ENCODE data around the gene ZNF565.
A peak's percentile ranks its signal among the peaks of the same experiment; 100 is the strongest.
"Not testable (repeated sequence)": the region's sequence is repeated elsewhere in the genome, so short reads cannot be mapped to it uniquely, and the experiment has no call there.

Gene ZNF565

DNA sequence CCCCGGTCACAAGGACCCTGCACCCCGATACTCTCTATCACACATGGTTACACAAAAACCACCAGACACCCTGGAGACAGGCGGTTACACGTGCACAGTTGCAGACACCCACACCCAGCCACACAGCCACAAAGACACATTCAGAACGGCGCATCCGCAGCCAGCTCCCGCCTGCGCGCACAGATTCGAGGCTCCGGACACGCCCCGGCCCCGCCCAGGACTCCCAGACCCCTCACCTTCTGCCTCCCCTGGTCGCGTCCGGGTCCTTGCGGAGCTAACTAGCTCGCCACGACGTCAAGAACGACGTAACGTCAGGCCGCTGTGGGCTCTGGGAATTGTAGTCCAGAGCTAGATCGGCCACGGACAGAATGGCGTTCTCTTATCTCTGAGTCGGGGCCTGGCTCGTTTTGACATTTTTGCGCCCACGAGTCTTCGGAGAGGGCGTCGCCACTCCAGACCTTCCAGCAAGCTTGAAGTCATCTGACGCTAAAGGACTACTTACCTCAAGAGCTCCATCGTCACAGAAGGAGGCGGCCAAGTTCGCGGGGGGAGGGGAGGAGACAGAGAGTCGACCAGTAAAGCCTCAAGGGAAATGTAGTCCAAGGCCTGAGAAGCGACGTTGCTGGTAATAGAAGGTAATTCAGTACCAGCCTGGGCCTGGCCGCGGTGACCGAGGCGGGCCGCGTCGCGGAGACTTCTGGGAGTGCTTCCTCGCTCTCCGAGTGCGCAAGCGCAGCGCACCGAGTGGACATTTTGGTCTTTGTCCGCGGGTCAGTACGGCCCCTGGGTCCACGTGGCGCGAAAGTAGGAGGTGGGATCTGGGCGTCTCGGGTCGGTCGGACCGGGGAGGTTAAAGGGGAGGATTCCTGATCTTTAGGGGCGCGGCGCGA is at the start of gene ZNF565, which contains the start of gene ZNF146:
Gene ZNF565, minus strand, starts transcription at position 280 of the 890 bp plus-strand sequence. CDS start 12,680 bp downstream, outside the sequence.
Gene ZNF146, plus strand, starts transcription at position 721 of the 890 bp plus-strand sequence. CDS start 21,335 bp downstream, outside the sequence.
- DNase-seq (ENCODE audit: low read depth in 2 of 2): peak; percentile 89 to 93

DNA sequence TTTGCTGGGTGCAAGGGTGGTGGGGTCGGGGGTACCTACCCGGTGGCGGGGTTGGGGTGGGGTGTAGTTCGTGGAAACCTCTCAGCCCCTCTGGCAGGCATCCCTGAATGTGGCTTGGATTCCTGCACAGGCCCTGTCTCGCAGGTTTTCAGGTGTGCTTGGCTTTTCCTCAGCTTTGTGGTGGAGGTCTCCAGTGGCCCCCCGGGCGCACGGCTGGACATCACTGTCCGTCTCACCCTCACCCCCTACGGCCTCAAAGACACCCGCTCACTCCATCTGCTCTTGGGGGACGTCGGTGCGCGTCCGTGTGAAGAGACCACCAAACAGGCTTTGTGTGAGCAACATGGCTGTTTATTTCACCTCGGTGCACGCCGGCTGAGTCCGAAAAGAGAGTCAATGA is 44.7 kb upstream of the ZNF565 start:
- DNase-seq (ENCODE audit: low read depth in 2 of 2): no peak

DNA sequence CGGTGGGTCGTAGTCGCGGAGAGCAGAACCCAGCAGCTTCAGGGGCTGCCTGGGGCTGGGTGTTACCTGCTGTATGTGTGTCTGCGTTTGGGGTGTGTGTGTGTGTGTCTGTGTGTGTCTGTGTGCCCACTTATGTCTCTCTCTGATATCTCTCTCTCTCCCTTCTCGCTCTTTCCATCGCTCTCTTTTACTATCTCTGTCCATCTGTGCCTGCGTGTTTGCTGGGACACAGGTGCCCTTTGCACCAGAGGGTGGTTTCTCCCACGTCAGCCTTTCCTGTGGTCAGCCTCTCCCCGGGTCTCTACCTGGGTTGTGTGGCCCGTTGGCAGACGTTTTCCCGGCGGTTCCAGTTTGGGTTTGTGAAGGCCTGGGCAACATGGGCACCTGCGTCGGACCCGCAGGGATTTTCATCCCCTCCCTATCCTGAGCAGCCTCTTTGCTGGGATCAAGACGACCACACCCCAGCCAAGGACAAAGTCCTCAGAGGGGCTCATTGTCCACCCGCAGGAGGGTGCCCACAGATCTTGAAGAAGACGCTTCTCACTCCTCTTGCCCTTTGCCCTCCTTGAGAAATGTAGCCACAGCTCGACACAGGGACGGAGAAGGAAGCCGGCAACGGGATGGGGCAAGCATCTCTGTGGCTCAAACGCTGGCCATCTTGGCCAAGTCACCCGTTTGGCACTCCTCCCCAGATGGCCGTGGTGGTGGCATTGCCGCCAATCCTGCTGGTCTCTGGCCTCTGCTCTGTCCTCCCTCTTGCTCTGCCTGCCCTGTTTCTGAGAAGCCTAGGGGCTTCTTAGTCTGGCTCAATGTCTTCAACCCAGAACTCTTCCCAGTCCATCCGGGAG is 43.8 kb upstream of the ZNF565 start:
- no peak for DNase-seq (ENCODE audit: low read depth in 2 of 2)

DNA sequence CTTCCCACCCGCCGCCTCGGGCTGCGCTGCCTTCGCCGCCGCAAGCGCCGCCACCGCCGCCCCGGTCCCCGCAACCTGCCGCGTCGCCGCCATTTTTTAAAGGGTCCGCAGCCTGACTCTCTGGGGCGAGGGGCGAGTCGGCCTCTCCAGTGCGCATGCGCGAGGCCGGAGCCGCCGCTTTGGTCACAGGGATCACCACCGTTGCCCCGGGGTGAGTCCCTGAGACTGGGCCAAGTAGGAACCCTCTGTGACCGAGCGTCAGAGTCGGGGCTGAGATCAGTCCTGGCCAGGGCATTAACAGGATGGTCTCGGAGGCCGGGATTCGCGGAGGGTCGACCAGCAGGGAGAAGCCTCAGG is 43.0 kb upstream of the ZNF565 start:
- DNase-seq (ENCODE audit: low read depth in 2 of 2): no peak

DNA sequence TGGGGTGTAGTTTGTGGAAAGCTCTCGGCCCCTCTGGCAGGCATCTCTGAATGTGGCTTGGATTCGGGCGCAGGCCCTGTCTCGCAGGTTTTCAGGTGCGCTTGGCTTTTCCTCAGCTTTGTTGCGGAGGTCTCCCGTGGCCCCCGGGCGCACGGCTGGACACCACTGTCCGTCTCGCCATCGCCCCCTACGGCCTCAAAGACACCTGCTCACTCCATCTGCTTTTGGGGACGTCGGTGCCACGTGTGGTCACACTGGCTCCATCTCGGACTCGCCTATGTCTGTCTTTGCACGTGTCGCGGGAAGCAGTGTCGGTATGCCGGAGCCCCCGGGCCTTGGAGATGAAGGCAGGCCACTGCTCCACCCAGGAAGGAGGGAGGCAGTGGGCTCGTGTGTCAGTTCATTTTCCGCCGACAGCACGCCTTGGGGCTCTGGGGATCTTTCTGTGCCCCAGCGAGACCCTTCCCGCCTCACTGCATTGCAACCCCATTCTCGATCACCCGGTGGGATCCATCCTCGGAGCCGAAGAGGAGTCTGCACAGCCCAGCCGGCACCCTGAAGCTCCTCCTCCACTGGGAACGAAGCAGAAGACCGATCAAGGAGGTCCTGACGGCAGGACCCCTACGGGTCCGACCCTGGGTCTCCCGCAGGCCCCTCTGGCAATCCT is 42.5 kb upstream of the ZNF565 start:
- no peak for DNase-seq (ENCODE audit: low read depth in 2 of 2)

DNA sequence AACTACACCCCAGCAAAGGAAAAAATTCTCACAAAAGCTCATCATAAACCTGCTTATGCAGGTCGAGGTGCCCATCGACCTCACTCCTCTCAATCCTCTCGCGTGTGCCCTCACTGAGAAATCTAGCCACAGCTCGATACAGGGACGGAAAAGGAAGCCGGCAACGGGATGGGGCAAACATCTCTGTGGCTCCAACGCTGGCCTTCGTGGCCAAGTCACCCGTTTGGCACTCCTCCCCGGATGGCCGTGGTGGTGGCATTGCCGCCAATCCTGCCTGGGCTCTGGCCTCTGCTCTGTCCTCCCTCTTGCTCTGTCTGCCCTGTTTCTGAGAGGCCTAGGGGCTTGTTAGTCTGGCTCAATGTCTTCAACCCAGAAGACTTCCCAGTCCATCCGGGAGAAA is 41.6 kb upstream of the ZNF565 start:
- DNase-seq (ENCODE audit: low read depth in 2 of 2): no peak

DNA sequence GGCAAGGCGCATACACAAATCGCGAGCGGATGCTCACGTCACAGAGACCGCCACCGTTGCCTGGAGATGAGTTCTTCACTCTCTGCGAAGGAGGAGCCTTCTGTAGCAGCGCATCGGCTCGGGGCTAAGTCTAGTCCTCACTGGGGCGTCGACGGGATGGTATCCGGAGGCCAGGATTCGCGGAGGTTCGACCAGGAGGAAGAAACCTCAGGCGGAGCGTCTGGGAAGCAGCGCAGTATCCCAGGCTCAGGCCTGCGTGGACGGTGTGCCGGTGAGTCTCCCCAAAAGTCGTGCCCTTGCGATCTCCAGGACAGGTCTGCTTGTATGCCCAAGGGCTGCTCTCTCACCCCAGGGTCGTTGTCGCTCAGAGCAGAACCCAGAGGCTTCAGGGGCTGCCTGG is 40.9 kb upstream of the ZNF565 start:
- no peak for DNase-seq (ENCODE audit: low read depth in 2 of 2)

DNA sequence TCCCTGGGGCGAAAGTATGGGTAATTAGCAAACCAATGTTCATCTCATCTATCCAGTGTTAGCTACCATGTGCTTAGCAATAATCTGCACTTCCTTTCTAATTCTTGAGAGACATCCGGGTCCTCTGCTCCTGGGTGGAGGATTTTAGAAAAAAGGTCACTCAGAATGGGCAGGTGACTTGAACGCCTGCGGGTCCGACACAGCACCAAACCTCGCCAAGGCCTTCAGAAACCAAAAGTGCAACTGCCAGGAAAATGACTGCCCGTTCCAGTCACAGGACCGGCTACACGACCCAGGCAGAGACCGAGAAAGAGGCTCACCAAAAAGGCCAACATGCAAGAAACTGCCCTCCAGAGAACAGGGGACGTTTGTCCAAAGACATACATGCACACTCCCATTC is 40.4 kb upstream of the ZNF565 start:
- no peak for DNase-seq (ENCODE audit: low read depth in 2 of 2)

DNA sequence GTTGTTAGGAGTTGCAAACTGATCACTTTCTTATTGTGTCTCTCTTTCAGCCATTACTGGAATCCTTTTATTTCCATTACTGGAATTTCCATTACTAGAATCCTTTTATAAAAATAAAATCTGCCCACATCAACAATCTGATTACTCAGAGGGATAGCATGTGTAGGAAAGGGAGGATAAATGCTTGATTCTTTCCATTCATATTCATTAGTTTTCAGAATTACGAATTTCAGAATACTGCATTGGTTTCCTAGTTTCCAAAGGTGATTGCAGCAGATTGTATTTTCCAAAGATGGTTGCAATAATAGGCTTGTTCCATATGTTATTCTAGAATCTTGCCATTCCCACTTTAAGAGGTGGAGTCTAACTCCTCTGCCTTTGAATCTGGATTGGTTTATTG is 37.6 kb upstream of the ZNF565 start:
- DNase-seq (ENCODE audit: low read depth in 2 of 2): no peak

DNA sequence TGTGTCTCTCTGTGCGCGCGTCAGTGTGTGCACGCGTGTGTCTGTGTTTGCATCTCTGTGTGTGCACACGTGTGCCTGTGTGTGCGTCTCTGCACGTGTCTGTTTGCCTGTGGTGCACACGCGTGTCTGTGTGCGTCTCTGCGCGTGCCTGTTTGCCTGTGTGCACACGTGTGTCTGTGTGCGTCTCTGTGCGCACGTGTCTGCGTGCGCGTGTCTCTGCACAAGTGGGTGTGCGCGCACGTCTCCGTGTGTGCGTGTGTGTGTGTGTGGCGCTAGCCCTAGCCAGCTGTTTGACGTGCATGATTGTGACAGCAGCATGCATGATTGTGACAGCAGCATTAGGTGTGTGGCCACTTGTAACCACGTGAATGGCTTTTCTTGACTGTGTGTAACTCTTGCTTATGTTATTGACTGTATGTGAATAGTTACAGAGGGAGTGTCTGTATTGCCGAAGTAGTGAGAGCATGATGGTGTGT is 31.6 kb upstream of the ZNF565 start:
- no peak for DNase-seq (ENCODE audit: low read depth in 2 of 2)

DNA sequence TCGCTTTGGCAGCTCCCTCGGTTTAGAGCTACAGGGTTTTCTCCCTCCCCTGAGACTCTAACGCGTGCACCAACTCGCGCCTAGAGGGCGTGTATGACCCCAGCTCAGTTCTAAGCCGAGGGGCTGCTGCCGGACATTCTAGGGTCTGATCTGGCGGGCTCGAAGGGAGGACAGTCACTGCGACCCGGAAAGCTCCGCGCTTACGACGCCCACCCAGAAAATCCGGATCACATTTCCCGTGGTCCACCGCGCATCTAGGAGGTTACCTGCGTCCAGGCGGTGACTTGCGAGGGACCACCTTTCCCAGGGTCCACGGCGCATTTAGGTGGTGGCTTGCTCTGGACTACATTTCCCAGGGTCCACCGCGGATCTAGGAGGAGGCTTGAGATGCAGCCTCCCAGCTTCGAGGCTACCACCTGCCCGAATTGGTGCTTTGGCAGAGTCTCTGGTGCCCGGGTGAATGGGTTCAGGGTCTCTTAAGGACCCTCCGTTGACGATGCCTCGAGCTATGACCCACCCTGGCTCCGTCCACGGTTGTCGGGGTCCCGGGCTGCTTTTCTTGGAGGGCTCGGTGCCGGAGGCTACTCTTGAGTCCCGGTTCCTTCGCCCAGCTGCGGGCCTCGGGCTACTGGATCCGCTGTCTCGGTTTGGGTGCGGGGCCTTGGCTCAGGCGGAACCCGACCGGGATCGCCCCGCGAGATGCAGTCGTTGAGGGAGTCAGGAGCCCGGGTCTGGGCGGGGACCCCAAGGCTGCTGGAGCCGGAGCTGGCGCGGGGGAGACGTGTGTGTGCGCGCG is 30.9 kb upstream of the ZNF565 start:
- DNase-seq (ENCODE audit: low read depth in 2 of 2): no peak

DNA sequence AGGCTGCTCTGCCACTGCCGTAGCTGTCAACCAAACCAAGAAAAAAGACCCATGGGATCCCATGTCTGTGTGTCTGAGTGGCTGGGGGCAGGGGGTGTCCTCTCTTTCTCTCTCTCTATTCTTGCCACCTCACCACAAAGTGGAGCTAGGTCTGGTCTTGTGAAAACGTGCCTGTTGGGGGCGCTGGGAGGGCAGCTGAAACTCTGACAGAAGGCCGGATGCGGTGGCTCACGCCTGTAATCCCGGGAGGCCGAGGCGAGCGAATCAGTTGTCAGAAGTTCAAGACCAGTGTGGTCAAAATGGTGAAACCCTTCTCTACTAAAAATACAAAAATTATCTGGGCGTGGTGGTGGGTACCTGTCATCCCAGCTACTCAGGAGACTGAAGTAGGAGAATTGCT is 29.6 kb upstream of the ZNF565 start:
- no peak for DNase-seq (ENCODE audit: low read depth in 2 of 2)

DNA sequence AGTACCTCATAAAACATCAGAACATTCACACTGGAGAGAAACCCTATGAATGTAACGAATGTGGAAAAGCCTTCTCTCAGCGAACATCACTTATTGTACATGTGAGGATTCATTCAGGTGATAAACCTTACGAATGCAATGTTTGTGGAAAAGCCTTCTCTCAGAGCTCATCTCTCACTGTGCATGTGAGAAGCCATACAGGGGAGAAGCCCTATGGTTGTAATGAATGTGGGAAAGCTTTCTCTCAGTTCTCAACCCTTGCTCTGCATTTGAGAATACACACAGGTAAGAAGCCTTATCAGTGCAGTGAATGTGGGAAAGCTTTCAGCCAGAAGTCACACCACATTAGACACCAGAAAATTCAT is 22.5 kb upstream of the ZNF565 start:
- no peak for DNase-seq (ENCODE audit: low read depth in 2 of 2)

DNA sequence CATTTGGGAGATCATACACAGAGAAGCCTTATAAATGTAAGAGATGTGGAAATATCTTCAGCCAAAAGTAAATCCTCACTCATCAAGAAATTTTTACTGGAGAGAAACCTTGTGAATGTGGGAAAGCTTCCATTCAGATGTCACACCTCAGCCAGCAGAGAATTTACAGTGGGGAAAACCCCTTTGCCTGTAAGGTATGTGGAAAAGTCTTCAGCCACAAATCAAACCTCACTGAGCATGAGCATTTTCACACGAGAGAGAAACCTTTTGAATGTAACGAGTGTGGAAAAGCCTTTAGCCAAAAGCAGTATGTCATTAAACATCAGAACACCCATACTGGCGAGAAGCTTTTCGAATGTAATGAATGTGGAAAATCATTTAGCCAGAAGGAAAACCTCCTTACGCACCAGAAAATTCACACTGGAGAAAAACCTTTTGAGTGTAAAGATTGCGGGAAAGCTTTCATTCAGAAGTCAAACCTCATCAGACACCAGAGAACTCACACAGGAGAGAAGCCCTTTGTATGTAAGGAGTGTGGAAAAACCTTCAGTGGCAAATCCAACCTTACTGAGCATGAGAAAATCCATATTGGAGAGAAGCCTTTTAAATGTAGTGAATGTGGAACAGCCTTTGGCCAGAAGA is 22.0 kb upstream of the ZNF565 start:
- no peak for DNase-seq (ENCODE audit: low read depth in 2 of 2)

DNA sequence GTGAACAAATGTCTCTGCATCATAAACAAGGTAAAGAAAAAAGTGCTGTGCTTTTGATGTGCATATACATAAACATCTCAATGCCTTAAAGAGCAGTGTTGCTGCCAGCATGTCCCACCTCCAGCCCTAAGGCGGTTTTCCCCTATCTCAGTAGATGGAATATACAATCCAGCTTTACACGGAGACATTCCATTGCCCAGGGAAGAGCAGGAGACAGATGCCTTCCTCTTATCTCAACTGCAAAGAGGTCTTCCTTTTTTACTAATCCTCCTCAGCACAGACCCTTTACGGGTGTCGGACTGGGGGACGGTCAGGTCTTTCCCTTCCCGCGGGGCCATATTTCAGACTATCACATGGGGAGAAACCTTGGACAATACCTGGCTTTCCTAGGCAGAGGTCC is 19.2 kb upstream of the ZNF565 start:
- DNase-seq (ENCODE audit: low read depth in 2 of 2): not testable (repeated sequence)

DNA sequence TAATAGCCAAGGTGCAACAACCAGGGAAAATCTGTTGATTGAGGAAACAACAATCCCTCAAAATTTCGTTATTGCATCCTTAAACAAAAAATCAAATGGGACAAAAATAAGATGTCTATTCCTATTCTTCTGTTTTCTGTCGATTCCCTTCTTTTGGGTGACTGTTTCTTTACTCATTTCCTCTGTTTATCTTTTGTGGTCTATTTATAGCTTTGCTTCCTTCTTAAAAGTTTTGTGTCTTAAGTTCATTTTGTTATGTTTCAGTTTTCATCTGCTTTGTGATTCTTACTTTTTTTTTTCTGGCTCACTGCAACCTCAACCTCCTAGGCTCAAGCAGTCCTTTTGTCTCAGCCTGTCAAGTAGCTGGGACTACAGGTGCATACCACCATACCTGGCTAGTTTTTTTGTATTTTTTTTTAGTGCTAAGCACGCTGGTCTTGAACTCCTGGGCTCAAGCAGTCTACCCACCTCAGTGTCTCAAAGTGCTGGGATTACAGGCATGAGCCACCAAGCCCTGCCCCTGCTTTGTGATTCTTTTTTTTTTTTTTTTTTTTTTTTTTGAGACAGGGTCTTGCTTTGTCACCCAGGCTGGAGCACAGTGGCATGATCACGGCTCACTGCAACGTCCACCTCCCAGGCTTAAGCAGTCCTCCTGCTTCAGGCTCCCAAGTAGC is 10.9 kb upstream of the ZNF565 start:
- DNase-seq (ENCODE audit: low read depth in 2 of 2): no peak

DNA sequence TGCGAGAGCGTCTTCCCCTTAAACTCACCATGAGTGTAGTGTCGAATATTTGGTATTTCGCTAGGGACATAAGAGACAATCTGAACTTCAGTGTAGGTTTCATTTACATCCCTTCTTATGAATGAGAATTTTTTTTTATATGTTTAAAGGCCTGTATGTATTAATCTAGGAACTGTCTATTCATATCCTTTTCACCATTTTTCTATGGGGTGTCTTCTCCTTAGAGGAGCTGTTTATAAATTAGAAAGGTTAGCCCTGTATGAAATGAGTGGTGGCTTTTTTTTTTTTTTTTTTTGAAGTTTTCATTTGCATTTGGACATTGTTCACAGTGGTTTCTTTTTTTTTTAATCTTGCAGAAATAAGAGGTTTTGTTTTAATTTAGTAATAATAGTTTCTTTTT is 8.0 kb upstream of the ZNF565 start:
- no peak for DNase-seq (ENCODE audit: low read depth in 2 of 2)

DNA sequence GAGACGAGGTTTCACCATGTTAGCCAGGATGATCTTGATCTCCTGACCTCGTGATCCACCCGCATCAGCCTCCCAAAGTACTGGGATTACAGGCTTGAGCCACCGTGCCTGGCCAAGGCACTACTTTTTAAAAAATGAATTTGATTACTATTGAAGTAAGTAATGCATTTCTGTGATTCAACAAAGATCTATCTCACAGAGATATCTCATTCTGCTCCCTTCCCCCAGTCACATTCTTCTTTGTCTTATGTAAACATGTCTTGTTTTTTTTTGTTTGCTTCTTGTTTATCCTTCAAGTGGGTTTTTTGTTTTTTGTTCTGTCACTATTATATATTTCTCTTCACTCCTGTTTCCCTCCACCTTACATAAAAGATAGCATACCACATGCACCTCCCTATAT is 7.0 kb upstream of the ZNF565 start:
- no peak for DNase-seq (ENCODE audit: low read depth in 2 of 2)

DNA sequence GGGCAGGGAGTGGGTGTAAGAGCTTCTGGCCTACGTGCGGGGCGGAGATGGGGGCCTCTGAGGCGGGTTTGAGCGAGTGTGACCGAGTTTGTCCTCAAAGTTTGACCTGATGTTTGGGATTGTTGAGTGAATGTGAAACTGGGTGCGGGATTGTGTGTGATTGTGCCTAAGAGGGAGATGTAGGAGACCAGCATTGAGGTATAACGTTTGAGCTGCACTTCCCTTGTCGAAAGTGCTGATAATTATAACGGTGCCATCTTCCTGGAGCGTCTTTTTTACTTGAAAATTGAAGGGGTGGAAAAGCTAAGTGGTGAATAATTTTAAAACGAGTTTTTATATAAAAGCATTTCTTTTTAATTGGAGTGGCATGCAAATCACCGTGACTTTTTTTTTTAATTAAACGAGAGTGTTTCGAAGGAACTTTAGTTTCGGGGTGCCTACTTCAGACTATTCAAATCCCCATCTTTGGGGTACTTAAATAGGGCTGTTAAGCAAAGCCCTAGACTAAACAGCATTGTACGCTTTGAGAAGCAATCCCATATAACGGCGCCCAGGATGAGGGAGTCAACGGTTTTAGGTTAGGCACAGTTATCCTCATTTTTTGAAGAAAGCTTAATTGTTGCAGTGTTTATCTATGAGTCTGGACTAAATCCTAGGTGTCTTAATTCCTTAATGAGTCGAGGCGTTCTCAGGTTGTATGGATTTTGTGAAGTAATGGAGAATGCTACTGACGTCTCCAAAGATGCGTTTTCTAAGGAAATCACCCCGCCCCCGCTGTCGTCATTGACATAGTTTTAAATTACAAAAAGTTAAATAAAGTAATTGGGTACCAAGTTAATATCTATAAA is 1.0 kb upstream of the ZNF565 start:
- DNase-seq (ENCODE audit: low read depth in 2 of 2): no peak
